G401 (cell line): Measurements from ENCODE around the gene GAL3ST2. TPM values are rescaled to one million over a fixed set of nuclear protein-coding genes. Genes with fewer than 3 reads are reported as not detected.
A peak's percentile ranks its signal among the peaks of the same experiment; 100 is the strongest.
"Not testable (repeated sequence)": the region's sequence is repeated elsewhere in the genome, so short reads cannot be mapped to it uniquely, and the experiment has no call there.

Experiments used
- DNase-seq: peaks from one replicate; pipeline ENCODE4 v3.0.0-alpha.2; 2015; ENCODE audit warnings: low spot score
- in situ Hi-C: cut with HindIII; loops from 2 replicates; pipeline ENCODE4 v1.10.0; 2016; ENCODE audit warnings: low sequenced_read_pairs, mixed read lengths
- total RNA-seq: library from RNA; depleted of rRNA; stranded (reverse); fragments of >200 nt; shearing (Covaris generic); gene quantifications from 2 replicates; pipeline ENCODE4 v1.2.3, GENCODE V29; 2014; rRNA removed

Gene GAL3ST2
- total RNA-seq = not detected in 2 replicates

- in situ Hi-C loops = no loop called here
- DNase-seq = no peak
These were observed at the start of gene GAL3ST2 for GRCh38 chr2:241776336-241777169. Gene GAL3ST2 (plus strand): TSS chr2:241776822. CDS start chr2:241776956, 134 bp downstream.

GRCh38 chr2:241728000-241728399, 48.6 kb upstream of the GAL3ST2 start:
- in situ Hi-C loops = no loop called here
- DNase-seq = no peak

GRCh38 chr2:241728627-241729026, 48.0 kb upstream of the GAL3ST2 start:
- in situ Hi-C loops = no loop called here

GRCh38 chr2:241729868-241730267, 46.8 kb upstream of the GAL3ST2 start:
- DNase-seq = no peak
- in situ Hi-C loops = no loop called here

More at GRCh38 chr2:241728627-241729026, 48.0 kb upstream of the GAL3ST2 start:
- peak; percentile 4 for DNase-seq

GRCh38 chr2:241730671-241731293, 45.8 kb upstream of the GAL3ST2 start:
- DNase-seq = no peak
- in situ Hi-C loops = no loop called here

DNA sequence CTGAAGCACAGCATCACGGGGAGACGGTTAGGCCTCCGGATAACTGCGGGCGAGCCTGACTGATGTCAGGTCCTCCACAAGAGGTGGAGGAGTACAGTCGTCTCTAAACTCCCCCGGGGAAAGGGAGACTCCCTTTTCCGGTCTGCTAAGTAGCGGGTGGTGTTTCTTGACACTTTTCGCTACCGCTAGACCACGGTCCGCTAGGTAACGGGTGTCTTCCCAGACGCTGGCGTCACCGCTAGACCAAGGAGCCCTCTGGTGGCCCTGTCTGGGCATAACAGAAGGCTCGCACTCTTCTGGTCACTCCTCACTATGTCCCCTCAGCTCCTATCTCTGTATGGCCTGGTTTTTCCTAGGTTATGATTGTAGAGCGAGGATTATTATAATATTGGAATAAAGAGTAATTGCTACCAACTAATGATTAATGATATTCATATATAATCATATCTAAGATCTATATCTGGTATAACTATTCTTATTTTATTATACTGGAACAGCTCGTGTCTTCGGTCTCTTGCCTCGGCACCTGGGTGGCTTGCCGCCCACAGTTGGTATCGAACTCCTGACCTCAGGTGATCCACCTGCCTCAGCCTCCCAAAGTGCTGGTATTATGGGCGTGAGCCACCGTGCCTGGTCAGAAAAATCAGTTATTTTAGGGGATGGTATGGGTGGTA, 44.0 kb upstream of the GAL3ST2 start:
- peak; percentile 74 for DNase-seq
- in situ Hi-C loops = not testable (repeated sequence)

- peak; percentile 10 for DNase-seq
- in situ Hi-C loops = no loop called here
These were observed 43.0 kb upstream of the GAL3ST2 start for GRCh38 chr2:241733391-241734207.

GRCh38 chr2:241734208-241734466, 42.5 kb upstream of the GAL3ST2 start:
- DNase-seq = no peak

DNA sequence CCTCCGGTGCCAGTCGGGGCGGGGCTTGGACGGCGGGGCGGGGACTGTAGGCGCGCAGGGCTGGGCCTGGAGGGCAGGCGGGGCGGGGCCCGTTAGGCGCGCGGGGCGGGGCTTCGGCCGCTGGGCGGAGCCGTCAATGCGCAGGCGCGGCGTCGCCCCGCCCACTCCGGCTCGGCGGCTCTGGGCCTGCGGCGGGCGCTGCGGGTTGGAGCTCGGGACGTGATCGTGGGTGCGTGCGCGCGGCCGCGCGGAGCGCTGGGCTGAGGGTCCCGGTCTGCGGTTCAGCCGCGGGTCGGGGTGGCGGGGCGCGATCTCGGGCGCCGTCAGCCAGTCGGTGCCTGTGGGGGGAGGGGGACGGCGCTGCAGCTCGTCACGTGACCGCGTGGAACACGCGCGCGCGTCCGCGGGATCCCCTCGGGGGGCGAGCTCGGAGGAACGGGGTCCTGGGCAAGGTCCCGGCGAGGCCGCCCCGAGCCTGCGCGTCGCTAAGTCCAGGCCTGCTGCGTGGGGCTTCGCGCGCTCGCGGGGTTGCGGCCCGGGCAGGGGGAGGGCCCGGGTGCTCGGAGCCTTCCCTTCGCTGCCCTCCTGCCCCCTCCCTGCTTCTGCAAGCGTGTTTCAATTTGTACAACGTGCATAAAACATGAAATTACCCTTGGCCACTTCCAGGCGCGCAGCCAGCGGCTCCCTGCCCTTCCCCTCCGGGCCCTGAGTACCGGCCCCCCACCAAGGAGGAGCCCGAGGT, 42.0 kb upstream of the GAL3ST2 start, which contains the start of gene D2HGDH:
D2HGDH (plus strand) TSS at position 164 of the 742 bp plus-strand sequence. CDS start 595 bp downstream, outside the sequence.
- in situ Hi-C loops = no loop called here
- peak; percentile 90 for DNase-seq

More at GRCh38 chr2:241734208-241734466, 42.5 kb upstream of the GAL3ST2 start:
- in situ Hi-C loops = no loop called here

- DNase-seq = no peak
- in situ Hi-C loops = no loop called here
These were observed 40.5 kb upstream of the GAL3ST2 start for GRCh38 chr2:241736111-241736510.

DNA sequence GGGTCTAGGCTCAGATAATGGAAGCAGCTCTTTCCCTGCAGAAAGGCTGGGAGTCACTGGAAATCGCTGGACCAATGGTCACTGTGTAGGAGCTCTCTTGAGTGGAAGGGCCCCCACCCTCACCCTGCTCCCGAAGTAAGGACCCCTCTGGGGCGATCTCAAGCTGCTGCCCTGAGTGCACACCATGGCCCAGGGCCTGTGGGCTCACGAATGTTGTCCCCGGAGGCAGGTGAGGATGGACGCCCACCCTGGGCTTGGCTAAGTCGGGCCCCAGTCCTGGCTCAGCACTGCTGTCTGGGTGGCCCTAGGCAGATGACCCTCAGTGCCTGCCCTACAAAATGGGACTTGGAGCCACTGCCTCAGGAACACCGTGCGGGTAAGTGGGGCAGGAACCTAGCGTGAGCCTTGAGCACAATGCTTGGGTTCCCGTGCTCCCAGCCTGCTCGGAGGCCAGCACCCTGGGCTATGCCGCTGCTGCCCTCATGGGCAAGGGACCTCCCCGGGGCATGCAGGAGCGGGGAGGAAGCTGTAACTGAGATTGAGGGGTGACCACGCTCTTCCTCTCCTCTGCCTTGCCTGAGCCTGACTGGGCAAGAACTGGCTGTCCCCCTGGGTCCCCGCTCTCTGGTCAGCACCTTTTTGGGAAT, 38.5 kb upstream of the GAL3ST2 start:
- no peak for DNase-seq
- in situ Hi-C loops = no loop called here

DNA sequence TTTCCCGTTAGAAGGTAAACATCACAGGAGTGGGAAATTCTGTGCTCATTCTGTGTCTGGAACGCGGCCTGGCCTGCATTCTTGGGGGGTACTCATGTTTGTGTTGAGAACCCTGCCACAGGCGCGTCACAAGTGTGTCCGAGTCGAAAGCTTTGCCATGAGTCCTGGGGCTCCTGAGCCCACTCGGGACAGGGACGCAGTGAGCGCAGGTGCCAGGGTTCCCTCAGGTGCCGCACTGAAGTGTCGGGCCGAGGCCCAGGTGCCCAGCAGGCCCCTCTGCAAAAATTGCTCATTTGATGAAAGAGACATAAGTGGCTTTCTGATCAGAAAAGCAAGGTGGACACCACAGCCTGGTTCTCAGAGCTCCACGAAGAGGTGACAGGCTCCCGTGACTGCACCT, 37.4 kb upstream of the GAL3ST2 start:
- in situ Hi-C loops = no loop called here
- DNase-seq = no peak

DNA sequence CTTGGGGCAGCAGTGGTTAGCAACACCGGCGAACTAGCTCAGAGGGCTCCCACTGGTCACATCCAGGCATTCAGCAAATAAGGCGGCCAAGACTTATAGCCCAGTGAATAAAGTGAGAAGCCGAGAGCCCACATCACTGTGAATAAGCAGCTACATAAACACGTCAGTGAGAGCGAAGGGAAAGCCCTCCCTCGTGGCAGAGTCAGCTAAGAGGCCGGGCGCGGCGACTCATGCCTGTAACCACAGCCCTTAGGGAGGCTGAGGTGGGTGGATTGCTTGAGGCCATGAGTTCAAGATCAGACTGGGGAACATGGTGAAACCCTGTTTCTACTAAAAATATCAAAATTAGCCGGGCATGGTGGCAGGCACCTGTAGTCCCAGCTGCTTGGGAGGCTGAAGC, 37.0 kb upstream of the GAL3ST2 start:
- no peak for DNase-seq
- in situ Hi-C loops = no loop called here

GRCh38 chr2:241741016-241741415, 35.6 kb upstream of the GAL3ST2 start:
- in situ Hi-C loops = no loop called here
- DNase-seq = no peak

- in situ Hi-C loops = no loop called here
- no peak for DNase-seq
These were observed 34.2 kb upstream of the GAL3ST2 start for GRCh38 chr2:241742320-241742939.

DNA sequence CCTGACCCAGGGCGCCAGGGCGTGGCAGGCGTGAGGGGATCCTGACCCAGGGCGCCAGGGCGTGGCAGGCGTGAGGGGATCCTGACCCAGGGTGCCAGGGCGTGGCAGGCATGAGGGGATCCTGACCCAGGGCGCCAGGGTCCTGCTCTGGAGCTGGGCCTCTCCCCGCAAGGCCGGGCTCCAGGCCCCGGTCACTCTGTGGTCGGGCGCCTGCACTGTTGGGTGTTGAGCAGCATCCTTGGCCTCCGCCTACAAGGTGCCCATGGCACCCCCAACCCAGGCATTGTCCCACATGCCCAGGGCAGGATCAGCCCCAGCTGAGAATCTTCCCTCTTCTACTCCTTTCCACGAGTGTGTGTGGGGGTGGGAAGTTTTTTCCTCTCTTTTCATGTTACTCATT, 33.6 kb upstream of the GAL3ST2 start:
- DNase-seq, in situ Hi-C loops: not testable (repeated sequence)

- no peak for DNase-seq
- in situ Hi-C loops = no loop called here
These were observed 33.0 kb upstream of the GAL3ST2 start for GRCh38 chr2:241743620-241744019.
